Astrocyte of the hippocampus (primary cell): ENCODE results near the gene WDR49.

ENCODE experiments used
- DNase-seq: peaks from one replicate; pipeline ENCODE4 v3.0.0; 2011; ENCODE audit warnings: low read depth, low spot score

The WDR49 gene

DNA sequence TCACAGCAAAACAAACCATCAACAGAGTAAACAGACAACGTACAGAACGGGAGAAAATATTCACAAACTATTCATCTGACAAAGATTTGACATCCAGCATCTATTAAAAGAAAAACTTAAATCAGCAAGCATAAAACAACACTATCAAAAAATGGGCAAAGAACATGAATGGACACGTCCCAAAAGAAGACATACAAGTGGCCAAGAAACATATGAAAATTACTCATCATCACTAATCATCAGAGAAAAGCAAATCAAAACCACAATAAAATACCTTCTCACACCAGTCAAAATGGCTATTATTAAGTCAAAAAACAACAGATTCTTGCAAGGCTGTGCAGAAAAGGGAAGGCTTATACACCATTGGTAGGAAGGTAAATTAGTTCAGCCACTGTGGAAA is 166.2 kb downstream of the WDR49 start:
- no peak for DNase-seq

DNA sequence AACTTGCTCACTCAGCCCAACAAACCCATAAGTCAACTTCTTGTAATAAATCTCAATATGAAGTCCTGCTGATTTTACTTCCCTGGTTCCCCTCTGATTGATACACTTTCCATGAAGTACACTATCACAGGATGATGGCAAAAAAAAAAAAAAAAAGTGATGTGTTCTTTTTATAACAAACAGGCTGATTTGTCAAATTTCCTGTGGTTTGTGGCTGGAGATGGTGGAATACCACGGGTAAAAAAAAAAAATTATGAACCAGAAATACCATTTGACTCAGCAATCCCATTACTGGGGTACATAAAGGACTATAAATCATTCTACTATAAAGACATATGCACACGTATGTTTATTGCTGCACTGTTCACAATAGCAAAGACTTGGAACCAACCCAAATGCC is 169.2 kb downstream of the WDR49 start:
- DNase-seq = no peak

DNA sequence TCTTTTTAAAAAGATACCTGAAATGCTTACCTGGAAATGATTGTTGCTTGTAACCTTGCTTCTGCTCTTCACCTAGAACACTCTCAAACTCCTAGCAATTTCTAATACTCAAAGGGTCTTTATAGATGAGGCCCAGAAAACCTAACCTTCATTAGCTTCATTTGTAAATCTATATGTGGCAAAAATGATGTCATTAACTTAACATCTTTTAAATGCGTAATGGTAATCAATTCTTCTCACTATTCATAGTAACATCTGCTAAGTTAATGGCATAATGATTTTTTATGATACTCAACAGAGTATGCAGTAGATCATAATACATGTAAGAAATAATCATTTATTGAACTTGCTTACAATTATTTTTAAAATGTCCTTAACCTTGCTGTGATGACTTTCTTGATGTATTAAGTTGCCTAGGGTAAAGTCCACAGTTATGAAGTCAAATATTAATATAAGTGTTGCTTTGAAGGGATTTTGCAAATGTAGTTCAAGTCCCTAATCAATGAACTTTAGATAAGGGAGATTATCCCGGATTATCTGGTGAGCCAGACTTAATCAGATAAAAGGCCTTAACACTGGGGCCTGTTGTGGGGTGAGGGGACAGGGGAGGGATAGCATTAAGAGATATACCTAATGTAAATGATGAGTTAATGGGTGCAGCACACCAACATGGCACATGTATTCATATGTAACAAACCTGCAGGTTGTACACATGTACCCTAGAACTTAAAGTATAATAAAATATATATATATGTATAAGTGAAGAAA is 169.8 kb downstream of the WDR49 start:
- DNase-seq = no peak

DNA sequence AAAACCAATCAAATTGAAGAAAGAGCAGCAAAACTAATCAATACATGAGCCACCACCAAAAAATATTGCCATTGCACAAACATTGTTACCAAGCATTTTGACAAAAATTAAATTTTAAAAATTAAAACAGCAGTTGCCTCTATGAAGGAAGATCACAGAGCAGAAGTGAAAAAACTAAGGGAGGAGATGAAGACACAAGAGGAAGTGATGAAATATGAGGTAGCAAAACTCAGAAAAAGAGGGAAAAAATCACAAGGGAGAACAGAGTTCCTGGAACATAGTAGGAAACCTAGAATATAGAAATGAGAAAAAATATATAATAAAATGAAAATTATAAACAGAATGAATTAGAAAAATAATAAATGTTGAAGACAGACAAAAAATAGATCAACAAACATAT is 172.6 kb downstream of the WDR49 start:
- no peak for DNase-seq

DNA sequence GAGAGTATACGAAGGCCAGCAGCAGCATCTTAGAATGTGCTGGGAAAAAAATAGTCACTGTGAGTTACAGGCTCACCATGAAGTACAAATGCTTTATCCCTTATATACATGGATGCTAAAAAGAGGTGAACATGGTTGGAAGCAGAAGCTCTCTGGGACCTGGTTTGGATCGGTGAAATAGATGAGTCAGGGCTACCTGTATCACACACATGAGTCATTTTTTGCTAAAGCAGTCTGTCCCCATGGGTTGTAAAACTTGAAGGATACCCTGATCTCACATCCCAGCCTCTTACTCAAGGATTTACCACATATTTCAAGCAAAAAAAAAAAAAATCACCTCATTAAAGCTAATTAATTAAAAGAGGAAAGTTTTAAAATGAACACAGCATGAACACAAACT is 173.0 kb downstream of the WDR49 start:
- DNase-seq = no peak

DNA sequence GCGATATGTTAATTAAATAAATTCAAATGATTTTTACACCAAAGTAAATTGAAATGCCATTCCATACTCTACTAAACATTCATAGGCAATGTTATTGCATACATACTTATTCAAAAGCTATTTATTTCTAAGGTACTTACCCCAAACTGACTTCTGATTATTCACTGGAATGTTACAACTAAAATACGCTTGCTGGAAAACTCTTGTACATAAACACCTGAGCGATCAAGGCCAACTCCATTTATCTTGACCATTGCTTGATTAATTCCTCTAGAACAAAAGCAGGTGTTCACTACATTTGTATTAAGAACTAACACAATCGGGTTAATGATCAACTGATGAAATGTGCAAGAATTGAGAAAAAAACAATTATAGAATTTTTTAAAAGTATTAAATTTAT is 179.9 kb downstream of the WDR49 start, which contains the start of gene SERPINI2:
TSS of gene SERPINI2 (minus strand) at position 180 of the 400 bp plus-strand sequence. CDS start 2,208 bp downstream, outside the sequence.
- DNase-seq = no peak

DNA sequence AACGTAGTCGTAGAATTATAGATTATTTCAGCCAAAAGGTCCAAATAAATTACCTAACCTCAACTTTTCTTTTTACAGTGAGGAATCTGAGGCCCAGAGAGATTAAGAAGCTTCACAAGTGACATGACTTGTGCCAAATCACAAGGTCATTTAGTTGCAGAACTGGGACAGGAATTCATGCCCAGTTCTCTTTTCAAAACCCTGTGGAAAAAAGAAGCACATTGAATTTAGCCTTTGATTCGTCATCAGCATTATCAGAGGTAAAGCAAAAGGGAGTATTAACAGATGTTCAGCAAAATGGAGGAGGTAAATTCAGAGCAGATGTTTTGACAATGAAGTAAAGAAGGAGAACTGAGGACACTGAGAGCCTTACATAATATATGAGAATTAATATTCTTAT is 184.4 kb downstream of the WDR49 start:
- DNase-seq = no peak

DNA sequence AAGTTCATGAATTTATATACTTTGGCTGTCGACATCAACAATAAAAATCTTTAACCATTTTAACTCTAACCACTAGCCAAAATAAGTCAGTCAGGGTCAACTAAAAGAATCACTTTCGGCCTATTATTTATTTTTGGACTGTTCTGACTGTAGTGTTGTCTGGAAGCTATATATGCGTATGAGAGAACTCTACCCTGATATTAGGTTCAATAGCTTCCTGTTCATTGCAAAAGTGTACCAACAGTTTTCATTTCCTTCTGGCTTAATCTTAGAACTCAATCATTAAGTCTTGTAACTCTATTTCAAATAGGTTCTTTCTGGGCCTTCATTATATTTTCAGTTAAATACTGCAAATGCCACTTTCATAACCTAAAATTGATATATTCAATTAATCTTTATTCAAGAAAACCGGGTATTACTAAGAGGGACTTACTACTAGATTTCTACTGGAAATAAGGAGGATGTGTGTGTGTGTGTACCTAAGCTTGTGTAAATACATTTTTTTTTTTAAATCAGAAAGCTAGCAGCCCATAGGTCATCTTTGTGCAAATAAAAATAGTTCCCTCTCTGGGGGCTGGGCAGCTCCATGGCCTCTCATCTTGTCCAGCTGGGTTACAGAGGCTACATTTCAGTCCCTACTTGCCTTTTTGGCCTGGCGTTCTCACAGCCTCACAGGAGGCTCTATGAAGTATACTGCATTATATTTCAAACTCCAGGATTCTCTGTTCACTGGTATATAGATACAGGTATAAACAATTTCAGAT is 185.7 kb downstream of the WDR49 start:
- no peak for DNase-seq

DNA sequence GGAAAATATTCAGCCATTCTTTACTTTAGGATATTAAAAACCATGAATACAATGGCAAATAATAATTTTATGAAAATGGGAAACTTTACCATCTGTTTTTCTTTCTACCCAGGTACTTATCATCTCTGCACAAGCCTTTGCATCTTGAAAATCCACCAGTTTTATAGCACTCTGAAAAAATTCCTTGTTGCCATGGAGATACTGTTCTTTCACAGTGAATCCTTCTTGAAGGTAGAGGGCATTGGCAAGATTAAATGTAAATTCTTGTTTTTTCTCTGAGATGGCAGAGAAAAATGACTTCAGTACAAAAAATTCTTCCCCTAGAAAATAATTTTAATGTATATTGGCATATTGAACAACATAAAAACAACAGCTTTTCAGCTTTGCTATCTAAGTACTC is 186.8 kb downstream of the WDR49 start:
- no peak for DNase-seq

DNA sequence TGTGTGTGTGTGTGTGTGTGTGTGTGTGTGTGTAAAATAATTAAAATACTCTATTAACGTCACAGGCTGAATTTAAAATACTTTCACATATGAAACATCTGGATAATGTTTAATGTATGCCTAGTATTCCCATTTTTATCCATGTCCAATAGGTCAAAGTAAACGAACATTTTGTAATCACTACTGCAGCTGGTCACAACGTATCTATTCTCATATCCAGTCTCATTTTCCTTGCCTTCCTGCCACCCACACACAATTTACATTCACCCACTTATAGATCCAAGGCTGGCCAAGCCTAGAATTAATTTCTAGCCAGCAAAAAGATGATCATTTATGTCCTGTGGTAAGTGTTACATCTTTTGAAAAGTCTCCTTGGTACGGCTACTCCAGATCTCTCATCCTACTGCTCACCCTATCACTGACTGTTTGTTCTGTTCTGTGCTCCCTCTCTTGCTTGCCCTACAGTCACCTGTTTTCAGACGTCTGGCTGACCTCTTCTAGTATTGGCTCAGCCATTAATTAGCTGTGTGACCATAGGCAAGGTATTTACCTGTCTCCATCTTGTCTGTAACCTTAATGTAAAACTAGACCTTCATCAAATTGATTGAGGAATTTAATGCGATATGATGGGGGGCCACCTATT is 197.5 kb downstream of the WDR49 start:
- no peak for DNase-seq

DNA sequence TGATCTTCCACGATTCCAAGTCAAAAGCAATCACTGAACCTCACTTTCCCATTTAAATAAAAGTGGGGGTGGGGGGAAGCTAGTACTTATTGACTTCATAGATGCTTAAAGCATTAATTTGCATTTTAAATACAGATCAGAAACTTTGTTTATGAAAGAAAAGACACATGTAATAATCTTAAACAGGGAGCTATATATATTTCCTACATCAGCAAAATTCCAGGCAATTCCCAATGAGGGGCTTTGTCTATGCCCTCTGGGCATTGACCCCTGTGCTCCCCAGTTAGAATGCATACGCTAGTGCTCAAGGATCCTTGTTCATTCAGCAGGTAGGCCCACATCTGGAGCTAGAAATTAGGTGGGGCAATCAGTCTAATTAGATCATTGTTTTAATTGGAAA is 199.9 kb downstream of the WDR49 start:
- DNase-seq = no peak

DNA sequence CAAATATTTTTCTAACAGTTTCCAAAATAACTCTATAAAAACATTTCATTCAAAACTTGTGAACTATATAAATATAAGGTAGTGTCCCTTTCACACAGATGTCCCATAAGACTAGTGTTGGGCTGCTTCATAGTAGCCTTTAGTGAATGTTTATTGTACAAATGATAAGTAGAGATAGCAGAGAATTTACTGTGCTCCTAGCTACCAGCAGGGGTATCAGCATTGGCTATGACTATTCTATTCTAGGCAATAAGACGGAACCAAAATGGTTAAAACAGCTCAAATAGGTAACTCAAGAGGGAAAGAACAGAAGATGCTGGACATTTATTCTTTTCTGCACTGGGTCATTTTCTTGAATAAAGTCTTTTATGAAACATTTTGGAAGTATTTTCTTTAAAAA is 202.5 kb downstream of the WDR49 start:
- DNase-seq = no peak

DNA sequence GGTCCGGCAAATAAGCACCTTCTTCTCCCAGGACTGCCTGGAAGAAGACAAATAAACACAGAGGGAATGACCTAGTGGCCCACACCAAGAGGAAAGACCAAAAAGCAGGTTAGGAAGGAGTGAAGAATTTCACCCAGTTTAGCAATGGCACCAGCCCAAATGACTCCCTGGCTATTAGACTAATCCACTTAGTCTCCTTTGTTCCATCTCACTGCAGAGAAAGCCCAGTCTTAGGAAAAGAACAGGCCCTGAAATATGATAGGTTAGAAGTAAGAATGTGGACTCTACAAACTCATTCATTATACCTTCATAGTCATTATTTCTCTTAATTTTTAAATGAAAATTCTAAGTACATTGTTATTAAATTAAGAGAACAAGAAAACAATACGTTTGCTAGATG is 203.1 kb downstream of the WDR49 start:
- no peak for DNase-seq

DNA sequence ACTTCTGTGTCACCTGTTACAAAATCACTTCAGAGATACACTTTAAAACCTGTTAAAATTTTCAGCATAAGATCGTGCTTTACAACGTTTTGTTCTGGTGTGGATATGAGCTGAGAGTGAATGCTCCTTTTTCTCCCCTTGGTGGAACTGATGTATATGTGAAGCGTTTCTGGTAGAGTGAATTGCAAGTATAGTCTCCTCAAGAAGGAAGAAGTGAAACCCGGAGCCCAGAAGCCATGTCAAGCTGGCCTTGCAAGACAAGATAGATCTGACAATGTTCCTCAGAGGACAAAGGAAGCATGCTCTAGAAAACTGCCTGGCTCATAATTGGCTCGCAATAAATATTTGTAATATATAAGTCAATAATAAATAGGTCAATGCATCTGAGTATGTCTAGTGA is 203.5 kb downstream of the WDR49 start:
- no peak for DNase-seq

DNA sequence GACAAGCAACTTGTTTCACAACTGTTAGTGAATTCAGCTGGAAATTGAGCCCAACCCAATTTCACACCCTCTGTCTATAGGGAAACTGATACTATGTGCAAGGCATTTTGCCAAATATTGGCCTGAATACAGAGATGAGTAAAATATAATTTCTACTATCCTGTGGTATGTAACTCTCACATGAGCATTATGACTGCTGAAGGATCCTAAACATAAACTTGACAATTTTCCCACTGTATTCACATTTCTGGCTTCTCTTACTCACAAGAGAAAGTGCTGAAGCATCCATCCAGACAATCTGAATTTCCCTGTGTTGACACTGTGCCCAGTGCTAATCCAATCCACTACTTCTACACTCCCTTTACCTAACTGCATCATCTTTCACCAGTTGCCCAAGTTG is 208.3 kb downstream of the WDR49 start:
- no peak for DNase-seq

DNA sequence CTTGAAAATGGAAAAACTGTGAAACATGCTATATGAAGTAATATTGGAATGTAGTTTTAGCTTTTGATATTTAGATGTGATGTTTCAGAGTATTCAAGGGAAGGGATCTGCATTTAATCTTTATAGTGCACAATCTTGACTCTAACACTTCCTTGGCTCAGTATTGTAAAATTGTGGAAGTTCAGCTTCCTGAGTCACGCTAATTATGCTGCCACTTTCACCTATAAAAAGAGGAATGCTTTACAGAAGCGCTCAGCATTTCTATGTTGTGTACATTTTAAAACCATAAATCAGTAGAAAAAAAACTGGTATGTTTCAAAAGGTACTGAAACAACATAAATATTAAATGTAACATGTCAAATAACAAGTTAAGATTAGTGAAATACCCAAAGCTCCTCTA is 212.5 kb downstream of the WDR49 start:
- DNase-seq = no peak

DNA sequence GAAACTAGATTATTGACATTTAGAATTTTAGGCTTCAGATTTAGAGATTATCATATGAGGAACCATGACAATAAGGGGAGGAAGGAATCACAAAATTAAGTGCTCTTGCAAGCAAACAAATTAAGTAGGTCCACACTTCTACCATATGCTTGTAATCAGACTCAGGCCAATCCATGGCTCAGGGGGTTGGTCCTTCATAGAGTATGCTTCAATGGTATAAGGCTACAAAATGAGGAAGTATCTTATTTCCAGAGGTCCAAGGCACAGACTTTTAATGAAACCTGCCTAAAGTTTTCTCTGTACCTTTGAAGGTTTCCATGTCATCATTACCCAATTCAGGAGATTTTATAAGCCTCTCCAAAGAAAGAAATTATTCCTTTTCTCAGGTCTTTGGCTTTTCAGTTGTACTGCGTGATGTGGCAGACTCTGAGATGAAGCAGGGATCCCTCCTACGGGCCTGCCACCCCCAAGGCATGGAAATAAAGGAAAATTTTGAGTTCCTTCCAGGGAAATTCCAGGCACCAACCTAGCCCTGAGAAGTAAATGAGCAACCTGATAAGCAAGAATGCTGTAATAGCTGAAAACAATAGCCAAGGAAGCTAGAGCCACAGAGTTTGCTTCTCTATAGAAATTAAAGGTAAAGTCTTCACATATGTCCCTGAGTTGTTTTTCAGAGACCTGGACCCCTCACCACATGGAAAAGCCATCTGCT is 216.2 kb downstream of the WDR49 start:
- DNase-seq = no peak
